ENCODE measurements around the gene PPP1R15A. TPM values are rescaled to one million over a fixed set of nuclear protein-coding genes. Genes with fewer than 3 reads are reported as not detected.
"Not testable (repeated sequence)": the region's sequence is repeated elsewhere in the genome, so short reads cannot be mapped to it uniquely, and the experiment has no call there.

The PPP1R15A gene
- total RNA-seq, 1 donor from 2014 or later: 10.6 TPM

DNA sequence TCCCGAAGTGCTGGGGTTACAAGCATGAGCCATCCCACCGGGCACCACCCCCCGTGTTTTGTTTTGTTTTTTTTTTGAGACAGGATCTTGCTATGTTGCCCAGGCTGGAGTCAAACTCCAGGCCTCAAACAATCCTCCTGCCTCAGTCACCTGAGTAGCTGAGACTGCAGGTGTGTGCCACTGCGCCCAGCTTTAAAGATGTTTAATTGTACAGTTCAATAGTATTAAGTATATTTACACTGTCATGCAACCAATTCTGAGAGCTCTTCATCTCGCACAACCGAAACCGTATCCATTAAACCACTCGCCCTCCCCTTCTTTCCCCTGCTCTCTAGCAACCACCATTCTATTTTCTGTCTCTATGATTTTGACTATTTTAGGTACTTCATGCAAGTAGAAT, 43.5 kb downstream of the PPP1R15A start:
- Mint-ChIP-seq H3K4me1 (no peaks in the 10 kb centered on the region), H3K9me3 (no peaks in the 10 kb centered on the region), H3K4me3 (no peak overlapping the region), H3K36me3 (peaks cover 35% of the 10 kb centered on the region), H3K27ac (no peak overlapping the region), H3K27me3 (ENCODE audit: insufficient read depth, low read depth) (peaks cover 2% of the 10 kb centered on the region)
- Histone ChIP-seq H3K36me3 (no peaks in the 10 kb centered on the region), H3K79me2 (ENCODE audit: low read depth) (no peaks in the 10 kb centered on the region), H3K9ac (no peak overlapping the region), H3F3A (ENCODE audit: low read depth) (no peaks in the 10 kb centered on the region), H3K9me3 (ENCODE audit: low read depth) (no peaks in the 10 kb centered on the region), H3K27me3 (no peaks in the 10 kb centered on the region), H3K4me2 (no peak overlapping the region), H2AFZ (replicated peaks) (no peak overlapping the region), H3K4me1 (no peaks in the 10 kb centered on the region), H4K20me1 (ENCODE audit: low read depth) (no peaks in the 10 kb centered on the region), H3K27ac (no peak overlapping the region), H3K4me3 (no peak overlapping the region)
- DNase-seq (ENCODE audit: low spot score): no peak
- TF ChIP-seq EZH2phosphoT487 (IDR thresholded peaks at IDR 0.05) (no peak), EZH2 (IDR thresholded peaks at IDR 0.05) (no peak)

- Histone ChIP-seq H3K4me3 (no peak overlapping the region), H3K36me3 (no peaks in the 10 kb centered on the region), H2AFZ (replicated peaks) (no peak overlapping the region), H3F3A (ENCODE audit: low read depth) (no peaks in the 10 kb centered on the region), H3K9ac (no peak overlapping the region), H3K9me3 (ENCODE audit: low read depth) (no peaks in the 10 kb centered on the region), H4K20me1 (ENCODE audit: low read depth) (no peaks in the 10 kb centered on the region), H3K4me2 (no peak overlapping the region), H3K27ac (no peak overlapping the region), H3K4me1 (no peaks in the 10 kb centered on the region), H3K27me3 (no peaks in the 10 kb centered on the region), H3K79me2 (ENCODE audit: low read depth) (no peaks in the 10 kb centered on the region)
- Mint-ChIP-seq H3K27me3 (ENCODE audit: insufficient read depth, low read depth) (peaks cover 2% of the 10 kb centered on the region), H3K9me3 (no peaks in the 10 kb centered on the region), H3K36me3 (peaks cover 24% of the 10 kb centered on the region), H3K4me3 (no peak overlapping the region), H3K27ac (no peak overlapping the region), H3K4me1 (no peaks in the 10 kb centered on the region)
- TF ChIP-seq EZH2 (IDR thresholded peaks at IDR 0.05): no peak
- no peak for TF ChIP-seq EZH2phosphoT487 (IDR thresholded peaks at IDR 0.05)
- TF ChIP-seq, protein P1, sequence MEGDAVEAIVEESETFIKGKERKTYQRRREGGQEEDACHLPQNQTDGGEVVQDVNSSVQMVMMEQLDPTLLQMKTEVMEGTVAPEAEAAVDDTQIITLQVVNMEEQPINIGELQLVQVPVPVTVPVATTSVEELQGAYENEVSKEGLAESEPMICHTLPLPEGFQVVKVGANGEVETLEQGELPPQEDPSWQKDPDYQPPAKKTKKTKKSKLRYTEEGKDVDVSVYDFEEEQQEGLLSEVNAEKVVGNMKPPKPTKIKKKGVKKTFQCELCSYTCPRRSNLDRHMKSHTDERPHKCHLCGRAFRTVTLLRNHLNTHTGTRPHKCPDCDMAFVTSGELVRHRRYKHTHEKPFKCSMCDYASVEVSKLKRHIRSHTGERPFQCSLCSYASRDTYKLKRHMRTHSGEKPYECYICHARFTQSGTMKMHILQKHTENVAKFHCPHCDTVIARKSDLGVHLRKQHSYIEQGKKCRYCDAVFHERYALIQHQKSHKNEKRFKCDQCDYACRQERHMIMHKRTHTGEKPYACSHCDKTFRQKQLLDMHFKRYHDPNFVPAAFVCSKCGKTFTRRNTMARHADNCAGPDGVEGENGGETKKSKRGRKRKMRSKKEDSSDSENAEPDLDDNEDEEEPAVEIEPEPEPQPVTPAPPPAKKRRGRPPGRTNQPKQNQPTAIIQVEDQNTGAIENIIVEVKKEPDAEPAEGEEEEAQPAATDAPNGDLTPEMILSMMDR (IDR thresholded peaks at IDR 0.05): no peak
- no peak for DNase-seq (ENCODE audit: low spot score)
These were observed 45.9 kb downstream of the PPP1R15A start for GRCh38 chr19:48918071-48918470.

GRCh38 chr19:48918801-48919247, 46.6 kb downstream of the PPP1R15A start:
- Histone ChIP-seq H3K4me1 (no peaks in the 10 kb centered on the region), H3K36me3 (no peaks in the 10 kb centered on the region), H3K9ac (no peak overlapping the region), H3F3A (ENCODE audit: low read depth) (no peaks in the 10 kb centered on the region), H4K20me1 (ENCODE audit: low read depth) (no peaks in the 10 kb centered on the region), H3K4me3 (no peak overlapping the region), H3K9me3 (ENCODE audit: low read depth) (no peaks in the 10 kb centered on the region), H3K27me3 (no peaks in the 10 kb centered on the region), H3K79me2 (ENCODE audit: low read depth) (no peaks in the 10 kb centered on the region), H3K4me2 (no peak overlapping the region), H2AFZ (replicated peaks) (no peak overlapping the region), H3K27ac (no peak overlapping the region)
- H3K27ac Mint-ChIP-seq: no peak overlapping the region
- no peaks in the 10 kb centered on the region for H3K9me3 Mint-ChIP-seq
- H3K27me3 Mint-ChIP-seq (ENCODE audit: insufficient read depth, low read depth): no peaks in the 10 kb centered on the region
- peak overlapping the region; percentile 24 for H3K4me3 Mint-ChIP-seq
- H3K4me1 Mint-ChIP-seq: no peaks in the 10 kb centered on the region
- peaks cover 24% of the 10 kb centered on the region for H3K36me3 Mint-ChIP-seq
- DNase-seq (ENCODE audit: low spot score): peak; percentile 77
- TF ChIP-seq EZH2 (IDR thresholded peaks at IDR 0.05) (no peak), EZH2phosphoT487 (IDR thresholded peaks at IDR 0.05) (no peak)
- TF ChIP-seq, protein P1 (IDR thresholded peaks at IDR 0.05): no peak

- not testable (repeated sequence) for H3K9me3 Mint-ChIP-seq; H3K36me3 ChIP-seq; H4K20me1 ChIP-seq (ENCODE audit: low read depth); H3K27ac Mint-ChIP-seq; H2AFZ ChIP-seq (replicated peaks); H3K27ac ChIP-seq; H3K9ac ChIP-seq; H3K4me1 ChIP-seq; H3K79me2 ChIP-seq (ENCODE audit: low read depth); DNase-seq (ENCODE audit: low spot score); H3K27me3 Mint-ChIP-seq (ENCODE audit: insufficient read depth, low read depth); H3K4me3 Mint-ChIP-seq; H3K4me3 ChIP-seq; H3K27me3 ChIP-seq; H3K4me2 ChIP-seq; H3K4me1 Mint-ChIP-seq; H3F3A ChIP-seq (ENCODE audit: low read depth); H3K9me3 ChIP-seq (ENCODE audit: low read depth)
- peaks cover 21% of the 10 kb centered on the region for H3K36me3 Mint-ChIP-seq
These were observed 47.0 kb downstream of the PPP1R15A start for GRCh38 chr19:48919271-48919670.
